HG03521 (cell line): Measurements from ENCODE around the gene PRMT3.
"Not testable (repeated sequence)": the region's sequence is repeated elsewhere in the genome, so short reads cannot be mapped to it uniquely, and the experiment has no call there.

ENCODE experiments used
- ATAC-seq: cut with Tn5 transposase; IDR thresholded peaks from one replicate; pipeline ENCODE4 v1.9.1; 2021; ENCODE audit warnings: mild to moderate bottlenecking, moderate library complexity; ENCODE audit not compliant: unreplicated experiment

Gene PRMT3

GRCh38 chr11:20497124-20497792 is 109.7 kb downstream of the PRMT3 start:
- ATAC-seq = no peak

GRCh38 chr11:20501252-20501651 is 113.7 kb downstream of the PRMT3 start:
- no peak for ATAC-seq

- ATAC-seq = no peak
These were observed 114.5 kb downstream of the PRMT3 start for GRCh38 chr11:20501971-20502370.

GRCh38 chr11:20511982-20512381 is 124.5 kb downstream of the PRMT3 start:
- no peak for ATAC-seq

GRCh38 chr11:20512869-20513268 is 125.4 kb downstream of the PRMT3 start:
- no peak for ATAC-seq

GRCh38 chr11:20518323-20518834 is 130.9 kb downstream of the PRMT3 start:
- no peak for ATAC-seq

- ATAC-seq = no peak
These were observed 135.0 kb downstream of the PRMT3 start for GRCh38 chr11:20522536-20522935.

- ATAC-seq = no peak
These were observed 142.2 kb downstream of the PRMT3 start for GRCh38 chr11:20529757-20530156.

- peak; percentile 77 for ATAC-seq
These were observed 143.6 kb downstream of the PRMT3 start for GRCh38 chr11:20530942-20531703.

GRCh38 chr11:20535271-20535881 is 147.9 kb downstream of the PRMT3 start:
- ATAC-seq = no peak

- no peak for ATAC-seq
These were observed 148.8 kb downstream of the PRMT3 start for GRCh38 chr11:20536365-20536764.

- no peak for ATAC-seq
These were observed 149.3 kb downstream of the PRMT3 start for GRCh38 chr11:20536784-20537183.

GRCh38 chr11:20541503-20541902 is 154.0 kb downstream of the PRMT3 start:
- no peak for ATAC-seq

GRCh38 chr11:20544603-20545237 is 157.2 kb downstream of the PRMT3 start:
- ATAC-seq = no peak

- no peak for ATAC-seq
These were observed 159.9 kb downstream of the PRMT3 start for GRCh38 chr11:20547411-20547810.

GRCh38 chr11:20551096-20551495 is 163.6 kb downstream of the PRMT3 start:
- no peak for ATAC-seq

- ATAC-seq = no peak
These were observed 168.3 kb downstream of the PRMT3 start for GRCh38 chr11:20555783-20556182.

- ATAC-seq = not testable (repeated sequence)
These were observed 168.9 kb downstream of the PRMT3 start for GRCh38 chr11:20556396-20556795.

GRCh38 chr11:20558741-20559140 is 171.2 kb downstream of the PRMT3 start:
- no peak for ATAC-seq
